ENCODE results near the gene TMEM151A. TPM values are rescaled to one million over a fixed set of nuclear protein-coding genes. Genes with fewer than 3 reads are reported as not detected.

The TMEM151A gene
- total RNA-seq, 1 donor from 2014 or later, result 19.2 TPM

DNA sequence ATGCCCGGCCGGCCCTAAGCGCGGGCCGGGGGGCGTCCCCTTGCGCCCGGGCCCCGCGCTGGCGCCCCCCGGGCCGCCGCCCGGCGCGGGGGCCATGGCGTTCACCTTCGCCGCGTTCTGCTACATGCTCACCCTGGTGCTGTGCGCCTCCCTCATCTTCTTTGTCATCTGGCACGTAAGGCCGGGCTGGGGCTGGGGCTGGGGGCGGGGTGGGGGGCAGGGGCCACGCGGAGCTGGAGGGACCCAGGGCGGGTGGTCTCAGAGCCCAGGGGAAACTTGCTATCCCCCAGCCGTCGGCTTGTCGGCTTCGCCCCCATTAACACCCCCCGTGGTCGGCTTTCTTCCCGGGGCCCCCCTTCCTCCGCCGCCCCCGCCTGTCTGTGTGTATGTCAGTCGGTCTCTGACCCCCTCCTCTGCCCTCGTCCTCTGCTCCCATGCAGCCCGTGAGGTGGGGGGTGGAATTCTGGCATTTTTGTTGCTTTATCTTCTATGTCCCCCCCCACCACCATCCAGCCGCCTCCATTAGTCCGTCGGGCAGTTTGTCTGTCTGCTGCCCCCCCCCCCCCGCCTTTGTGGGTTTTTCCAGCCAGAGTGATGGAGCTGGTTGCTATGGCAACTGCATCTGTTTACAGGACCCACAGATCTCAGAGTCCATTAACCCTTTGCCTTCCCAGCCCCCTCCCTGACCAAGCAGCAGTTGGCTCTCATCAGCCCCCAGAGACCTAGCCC, 13.2 kb upstream of the TMEM151A start:
- Mint-ChIP-seq H3K36me3 (ENCODE audit: unreplicated experiment) (peaks cover 1% of the 10 kb centered on the region), H3K27me3 (ENCODE audit: unreplicated experiment) (peaks cover 17% of the 10 kb centered on the region), H3K4me1 (ENCODE audit: low read depth, unreplicated experiment) (peaks cover 23% of the 10 kb centered on the region), H3K9me3 (ENCODE audit: unreplicated experiment) (peaks cover 8% of the 10 kb centered on the region), H3K27ac (ENCODE audit: unreplicated experiment) (peak overlapping the region; percentile 82), H3K4me3 (ENCODE audit: unreplicated experiment) (peak overlapping the region; percentile 89)
- TF ChIP-seq, protein P1, sequence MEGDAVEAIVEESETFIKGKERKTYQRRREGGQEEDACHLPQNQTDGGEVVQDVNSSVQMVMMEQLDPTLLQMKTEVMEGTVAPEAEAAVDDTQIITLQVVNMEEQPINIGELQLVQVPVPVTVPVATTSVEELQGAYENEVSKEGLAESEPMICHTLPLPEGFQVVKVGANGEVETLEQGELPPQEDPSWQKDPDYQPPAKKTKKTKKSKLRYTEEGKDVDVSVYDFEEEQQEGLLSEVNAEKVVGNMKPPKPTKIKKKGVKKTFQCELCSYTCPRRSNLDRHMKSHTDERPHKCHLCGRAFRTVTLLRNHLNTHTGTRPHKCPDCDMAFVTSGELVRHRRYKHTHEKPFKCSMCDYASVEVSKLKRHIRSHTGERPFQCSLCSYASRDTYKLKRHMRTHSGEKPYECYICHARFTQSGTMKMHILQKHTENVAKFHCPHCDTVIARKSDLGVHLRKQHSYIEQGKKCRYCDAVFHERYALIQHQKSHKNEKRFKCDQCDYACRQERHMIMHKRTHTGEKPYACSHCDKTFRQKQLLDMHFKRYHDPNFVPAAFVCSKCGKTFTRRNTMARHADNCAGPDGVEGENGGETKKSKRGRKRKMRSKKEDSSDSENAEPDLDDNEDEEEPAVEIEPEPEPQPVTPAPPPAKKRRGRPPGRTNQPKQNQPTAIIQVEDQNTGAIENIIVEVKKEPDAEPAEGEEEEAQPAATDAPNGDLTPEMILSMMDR (IDR thresholded peaks at IDR 0.05; ENCODE audit: partially characterized antibody, unreplicated experiment), result no peak
- DNase-seq, result no peak

DNA sequence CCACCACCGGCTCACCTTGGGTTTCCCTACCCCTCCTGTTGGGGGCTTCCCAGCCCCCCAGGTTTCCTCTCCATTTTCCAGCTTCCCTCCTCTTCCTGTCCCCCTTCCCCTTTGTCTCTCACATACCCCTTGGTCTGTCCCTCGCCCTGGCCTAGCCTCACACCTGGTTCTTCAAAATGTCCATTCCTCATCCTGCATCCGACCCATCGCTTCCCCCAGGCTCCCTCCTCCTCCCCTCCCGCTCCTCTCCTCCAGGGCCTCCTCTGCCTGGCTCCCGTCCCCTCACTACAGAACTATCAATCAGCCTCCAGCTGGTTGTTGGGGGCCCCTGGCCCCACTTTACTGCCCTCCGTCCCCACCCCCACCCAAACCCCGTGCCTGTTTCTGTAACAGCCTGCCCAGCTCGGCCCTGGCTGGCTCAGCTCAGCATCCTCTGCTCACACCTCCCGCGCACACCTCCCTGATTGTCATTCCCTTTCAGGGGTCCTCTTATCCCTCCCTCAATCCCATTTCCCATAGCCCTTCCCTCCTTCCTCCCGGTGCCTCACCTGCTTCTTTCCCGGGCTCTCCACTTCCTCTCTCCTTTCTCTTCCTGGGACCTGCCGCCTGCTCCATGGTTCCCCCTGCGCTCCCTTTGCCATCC, 12.5 kb upstream of the TMEM151A start:
- peaks cover 8% of the 10 kb centered on the region for H3K9me3 Mint-ChIP-seq (ENCODE audit: unreplicated experiment)
- TF ChIP-seq, protein P1 (IDR thresholded peaks at IDR 0.05; ENCODE audit: partially characterized antibody, unreplicated experiment), result no peak
- H3K27me3 Mint-ChIP-seq (ENCODE audit: unreplicated experiment), result peaks cover 15% of the 10 kb centered on the region
- no peaks in the 10 kb centered on the region for H3K36me3 Mint-ChIP-seq (ENCODE audit: unreplicated experiment)
- DNase-seq, result no peak
- H3K4me1 Mint-ChIP-seq (ENCODE audit: low read depth, unreplicated experiment), result peaks cover 23% of the 10 kb centered on the region
- H3K27ac Mint-ChIP-seq (ENCODE audit: unreplicated experiment), result peak overlapping the region; percentile 82
- H3K4me3 Mint-ChIP-seq (ENCODE audit: unreplicated experiment), result peak overlapping the region; percentile 89

DNA sequence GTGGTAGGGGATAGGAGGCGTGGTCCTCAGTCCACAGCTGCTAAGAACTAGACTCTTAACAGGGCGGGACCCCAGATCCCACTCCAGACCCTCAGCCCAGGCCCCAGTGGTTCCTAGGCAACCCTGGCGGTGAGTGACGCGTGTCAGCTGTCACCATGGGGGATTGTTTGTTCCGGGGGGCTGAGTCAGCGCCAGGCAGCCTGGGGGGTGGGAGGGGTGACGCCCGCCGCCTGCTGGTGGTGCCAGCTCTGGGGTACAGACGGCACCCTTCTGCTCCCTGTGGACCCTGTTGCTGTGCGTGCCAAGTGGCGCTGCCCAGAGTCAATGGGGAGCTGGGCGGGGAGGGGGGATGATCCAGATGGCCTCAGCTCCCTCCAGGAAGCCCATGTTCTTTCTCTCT, 11.3 kb upstream of the TMEM151A start:
- no peaks in the 10 kb centered on the region for H3K36me3 Mint-ChIP-seq (ENCODE audit: unreplicated experiment)
- H3K27ac Mint-ChIP-seq (ENCODE audit: unreplicated experiment), result peak overlapping the region; percentile 82
- TF ChIP-seq, protein P1 (IDR thresholded peaks at IDR 0.05; ENCODE audit: partially characterized antibody, unreplicated experiment), result no peak
- no peak for DNase-seq
- H3K27me3 Mint-ChIP-seq (ENCODE audit: unreplicated experiment), result peaks cover 15% of the 10 kb centered on the region
- H3K4me3 Mint-ChIP-seq (ENCODE audit: unreplicated experiment), result peak overlapping the region; percentile 89
- peaks cover 8% of the 10 kb centered on the region for H3K9me3 Mint-ChIP-seq (ENCODE audit: unreplicated experiment)
- peaks cover 24% of the 10 kb centered on the region for H3K4me1 Mint-ChIP-seq (ENCODE audit: low read depth, unreplicated experiment)

DNA sequence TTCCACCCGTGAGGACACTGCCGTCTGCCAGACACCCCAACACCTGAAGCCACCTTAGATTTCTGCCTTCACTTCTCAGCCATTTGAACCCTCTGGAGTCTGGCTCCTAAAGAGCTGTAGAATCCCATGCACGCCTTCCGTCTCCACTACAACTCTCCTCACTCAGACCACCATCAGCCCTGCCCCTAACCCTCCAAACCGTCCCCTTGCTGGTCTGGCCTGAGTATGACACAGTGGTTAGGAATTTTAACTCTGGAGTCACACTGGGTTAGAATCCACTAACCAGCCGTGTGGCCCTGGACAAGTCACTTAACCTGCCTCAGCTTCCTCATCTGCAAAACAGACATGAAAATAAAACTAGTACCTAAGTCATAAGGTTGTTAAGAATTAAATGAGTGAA, 10.7 kb upstream of the TMEM151A start:
- H3K27ac Mint-ChIP-seq (ENCODE audit: unreplicated experiment), result peak overlapping the region; percentile 76

More for the DNA sequence above, 10.7 kb upstream of the TMEM151A start:
- TF ChIP-seq, protein P1 (IDR thresholded peaks at IDR 0.05; ENCODE audit: partially characterized antibody, unreplicated experiment), result no peak
- peaks cover 27% of the 10 kb centered on the region for H3K4me1 Mint-ChIP-seq (ENCODE audit: low read depth, unreplicated experiment)
- H3K9me3 Mint-ChIP-seq (ENCODE audit: unreplicated experiment), result peaks cover 8% of the 10 kb centered on the region
- no peaks in the 10 kb centered on the region for H3K36me3 Mint-ChIP-seq (ENCODE audit: unreplicated experiment)
- peaks cover 19% of the 10 kb centered on the region for H3K27me3 Mint-ChIP-seq (ENCODE audit: unreplicated experiment)
- peak overlapping the region; percentile 67 for H3K4me3 Mint-ChIP-seq (ENCODE audit: unreplicated experiment)
- DNase-seq, result no peak

All from glutamatergic neuron (in vitro differentiated cells).